K562 (cell line): ENCODE measurements around the gene MMP20. TPM values are rescaled to one million over a fixed set of nuclear protein-coding genes. Genes with fewer than 3 reads are reported as not detected.

Source experiments
- BRCA1 ChIP-seq, 2 experiments: fragments of 450-650 bp in 1 of 2; sonication (generic) in 1 of 2; formaldehyde crosslinking in 1 of 2; IDR thresholded peaks; 2 replicates each; pipeline versions ENCODE4 v1.5.0 to v1.6.1; 2017 to 2020; ENCODE audit warnings: mild to moderate bottlenecking in 1 of 2, missing genetic modification reagents in 1 of 2
- CBFA2T2 ChIP-seq: fragments of 450-650 bp; conservative IDR thresholded peaks from 2 replicates; pipeline ENCODE4 v1.6.1; 2017; ENCODE audit warnings: mild to moderate bottlenecking
- CCNT2 ChIP-seq: IDR thresholded peaks from 2 replicates; pipeline ENCODE4 v1.6.1; 2011; ENCODE audit warnings: borderline replicate concordance, low read depth, mild to moderate bottlenecking, moderate library complexity, mixed read lengths, low read length; ENCODE audit not compliant: insufficient read length; ENCODE audit errors: extremely low read depth
- EHMT2 ChIP-seq: fragments of 450-650 bp; IDR thresholded peaks from 2 replicates; pipeline ENCODE4 v1.6.1; 2018; ENCODE audit warnings: antibody characterized with exemption
- L3MBTL2 ChIP-seq: fragments of 450-650 bp; IDR thresholded peaks from 2 replicates; pipeline ENCODE4 v1.6.1; 2016; ENCODE audit warnings: mild to moderate bottlenecking, moderate library complexity
- MAZ ChIP-seq, 2 experiments: fragments of 450-650 bp in 1 of 2; sonication (generic) in 1 of 2; formaldehyde crosslinking; IDR thresholded peaks in 1 of 2; conservative IDR thresholded peaks in 1 of 2; 2 replicates each; pipeline versions ENCODE4 v1.4.0 to v1.5.0; 2020; ENCODE audit warnings: mild to moderate bottlenecking in 1 of 2, missing genetic modification reagents in 1 of 2
- MBD1 ChIP-seq: fragments of 250-450 bp; sonication (Bioruptor Pico); IDR thresholded peaks from 2 replicates; pipeline ENCODE4 v1.8.0; 2022; ENCODE audit warnings: inconsistent platforms
- MTA2 ChIP-seq: fragments of 450-650 bp; IDR thresholded peaks from 2 replicates; pipeline ENCODE4 v1.6.1; 2016; ENCODE audit warnings: low read depth
- NFE2L1 ChIP-seq: fragments of 450-650 bp; IDR thresholded peaks from 2 replicates; pipeline ENCODE4 v1.6.1; 2016; ENCODE audit warnings: missing genetic modification characterization, low read depth, mild to moderate bottlenecking, missing compliant biosample characterization, moderate library complexity, borderline replicate concordance
- NFXL1 ChIP-seq: fragments of 450-650 bp; formaldehyde crosslinking; IDR thresholded peaks from 2 replicates; pipeline ENCODE4 v1.4.0; 2021; ENCODE audit warnings: mild to moderate bottlenecking
- NR3C1 ChIP-seq: sonication (generic); formaldehyde crosslinking; IDR thresholded peaks from 2 replicates; pipeline ENCODE4 v1.8.1; 2022; ENCODE audit warnings: missing genetic modification reagents
- SMAD2 ChIP-seq: fragments of 150-350 bp; IDR thresholded peaks from 2 replicates; pipeline ENCODE4 v1.6.1; 2014; ENCODE audit warnings: low read depth, mild to moderate bottlenecking, low read length
- SMARCA4 ChIP-seq: fragments of 450-650 bp; IDR thresholded peaks from 2 replicates; pipeline ENCODE4 v1.6.1; 2016
- TAF1 ChIP-seq: IDR thresholded peaks from 2 replicates; pipeline ENCODE4 v1.6.1; 2011; ENCODE audit warnings: mild to moderate bottlenecking, low read length, moderate library complexity; ENCODE audit not compliant: insufficient read depth, control insufficient read depth, severe bottlenecking; ENCODE audit errors: extremely low read depth
- ZNF175 ChIP-seq: fragments of 200-800 bp; sonication (Bioruptor generic); IDR thresholded peaks from 2 replicates; pipeline ENCODE4 v1.6.1; 2016; ENCODE audit warnings: low read depth, mild to moderate bottlenecking, missing genetic modification characterization, missing compliant biosample characterization
- ZNF212 ChIP-seq: fragments of 450-650 bp; formaldehyde crosslinking; IDR thresholded peaks from 2 replicates; pipeline ENCODE4 v1.4.0; 2020; ENCODE audit warnings: mild to moderate bottlenecking
- ZNF277 ChIP-seq: fragments of 250-450 bp; sonication (Bioruptor Pico); IDR thresholded peaks from 2 replicates; pipeline ENCODE4 v1.8.0; 2022; ENCODE audit warnings: inconsistent platforms, mild to moderate bottlenecking, moderate library complexity, borderline replicate concordance
- ZNF785 ChIP-seq: fragments of 250-450 bp; sonication (Bioruptor Pico); IDR thresholded peaks from 2 replicates; pipeline ENCODE4 v1.4.0; 2020; ENCODE audit warnings: mild to moderate bottlenecking
- polyA plus RNA-seq, 8 experiments: library from polyadenylated mRNA; depleted of rRNA in 4 of 8; stranded (reverse) in 5 of 8; unstranded in 3 of 8; fragments of >200 nt; fragmentation: Nextera tagmentation in 2 of 8; fragmentation: Illumina TruSeq in 1 of 8; extraction: Ambion mirVana in 2 of 8; extraction: Trizol in 1 of 8; gene quantifications; 2 replicates each; pipeline versions ENCODE4 v1.2.1 to v1.2.3, GENCODE V29; 2011 to 2014; ENCODE audit warnings: inconsistent platforms in 1 of 8, missing spikeins in 1 of 8
- total RNA-seq, 7 experiments: library from RNA; depleted of rRNA in 6 of 7; stranded (reverse); fragments of >200 nt in 6 of 7; fragmentation: Illumina TruSeq in 2 of 7; extraction: Trizol in 2 of 7; gene quantifications; 2 replicates each; pipeline versions ENCODE4 v1.2.1 to v1.2.3, GENCODE V29; 2011 to 2021; ENCODE audit warnings: low replicate concordance in 1 of 7
- TF ChIP-seq, protein P1 (sequence below): fragments of 200-400 bp; formaldehyde crosslinking; IDR thresholded peaks from 2 replicates; pipeline ENCODE4 v1.6.1; 2017; ENCODE audit warnings: mild to moderate bottlenecking, low read depth, low read length, moderate library complexity
- TF ChIP-seq, protein P2 (sequence below): fragments of 250-450 bp; sonication (Bioruptor Pico); IDR thresholded peaks from 2 replicates; pipeline ENCODE4 v1.4.0; 2020; ENCODE audit warnings: mild to moderate bottlenecking, moderate library complexity, borderline replicate concordance

The MMP20 gene
- total and polyA plus RNA-seq, 9 of the 15 experiments (the other 6 are each of a cell fraction or from before 2014, with no cell fraction given): not detected

- TF ChIP-seq NFE2L1 (peak; percentile 75), ZNF785 (CRISPR knock-in tag) (no peak), ZNF212 (CRISPR knock-in tag) (peak; percentile 52; the same call in 1 of the 2 replicates), SMAD2 (no peak), MTA2 (no peak), BRCA1 (IDR thresholded peaks at IDR 0.05) (no peak), BRCA1 (CRISPR knock-in tag; IDR thresholded peaks at IDR 0.05) (no peak), NR3C1 (no peak), SMARCA4 (peak; percentile 41; the same call in 1 of the 2 replicates), CCNT2 (no peak), MAZ (CRISPR knock-in tag; conservative IDR thresholded peaks at IDR 0.05 in 1 of 2, IDR thresholded peaks at IDR 0.05 in 1 of 2) (peak in 1 of 2 experiments; percentile 80; a peak in 2 of 4 replicates), EHMT2 (peak; percentile 38; the same call in 1 of the 2 replicates), ZNF175 (CRISPR knock-in tag) (peak; percentile 99), NFXL1 (CRISPR knock-in tag) (peak; percentile 95), MBD1 (no peak), ZNF277 (no peak), L3MBTL2 (no peak), TAF1 (no peak), CBFA2T2 (no peak)
- TF ChIP-seq, protein P1, sequence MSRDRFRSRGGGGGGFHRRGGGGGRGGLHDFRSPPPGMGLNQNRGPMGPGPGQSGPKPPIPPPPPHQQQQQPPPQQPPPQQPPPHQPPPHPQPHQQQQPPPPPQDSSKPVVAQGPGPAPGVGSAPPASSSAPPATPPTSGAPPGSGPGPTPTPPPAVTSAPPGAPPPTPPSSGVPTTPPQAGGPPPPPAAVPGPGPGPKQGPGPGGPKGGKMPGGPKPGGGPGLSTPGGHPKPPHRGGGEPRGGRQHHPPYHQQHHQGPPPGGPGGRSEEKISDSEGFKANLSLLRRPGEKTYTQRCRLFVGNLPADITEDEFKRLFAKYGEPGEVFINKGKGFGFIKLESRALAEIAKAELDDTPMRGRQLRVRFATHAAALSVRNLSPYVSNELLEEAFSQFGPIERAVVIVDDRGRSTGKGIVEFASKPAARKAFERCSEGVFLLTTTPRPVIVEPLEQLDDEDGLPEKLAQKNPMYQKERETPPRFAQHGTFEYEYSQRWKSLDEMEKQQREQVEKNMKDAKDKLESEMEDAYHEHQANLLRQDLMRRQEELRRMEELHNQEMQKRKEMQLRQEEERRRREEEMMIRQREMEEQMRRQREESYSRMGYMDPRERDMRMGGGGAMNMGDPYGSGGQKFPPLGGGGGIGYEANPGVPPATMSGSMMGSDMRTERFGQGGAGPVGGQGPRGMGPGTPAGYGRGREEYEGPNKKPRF: no peak
- TF ChIP-seq, protein P2, sequence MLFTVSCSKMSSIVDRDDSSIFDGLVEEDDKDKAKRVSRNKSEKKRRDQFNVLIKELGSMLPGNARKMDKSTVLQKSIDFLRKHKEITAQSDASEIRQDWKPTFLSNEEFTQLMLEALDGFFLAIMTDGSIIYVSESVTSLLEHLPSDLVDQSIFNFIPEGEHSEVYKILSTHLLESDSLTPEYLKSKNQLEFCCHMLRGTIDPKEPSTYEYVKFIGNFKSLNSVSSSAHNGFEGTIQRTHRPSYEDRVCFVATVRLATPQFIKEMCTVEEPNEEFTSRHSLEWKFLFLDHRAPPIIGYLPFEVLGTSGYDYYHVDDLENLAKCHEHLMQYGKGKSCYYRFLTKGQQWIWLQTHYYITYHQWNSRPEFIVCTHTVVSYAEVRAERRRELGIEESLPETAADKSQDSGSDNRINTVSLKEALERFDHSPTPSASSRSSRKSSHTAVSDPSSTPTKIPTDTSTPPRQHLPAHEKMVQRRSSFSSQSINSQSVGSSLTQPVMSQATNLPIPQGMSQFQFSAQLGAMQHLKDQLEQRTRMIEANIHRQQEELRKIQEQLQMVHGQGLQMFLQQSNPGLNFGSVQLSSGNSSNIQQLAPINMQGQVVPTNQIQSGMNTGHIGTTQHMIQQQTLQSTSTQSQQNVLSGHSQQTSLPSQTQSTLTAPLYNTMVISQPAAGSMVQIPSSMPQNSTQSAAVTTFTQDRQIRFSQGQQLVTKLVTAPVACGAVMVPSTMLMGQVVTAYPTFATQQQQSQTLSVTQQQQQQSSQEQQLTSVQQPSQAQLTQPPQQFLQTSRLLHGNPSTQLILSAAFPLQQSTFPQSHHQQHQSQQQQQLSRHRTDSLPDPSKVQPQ: peak; percentile 66; the same call in 1 of the 2 replicates
These were observed 4.1 kb downstream of the MMP20 start (continued) for GRCh38 chr11:102620818-102621561.
